K562 (cell line): ENCODE measurements around the gene ZC3H18. TPM values are rescaled to one million over a fixed set of nuclear protein-coding genes. Genes with fewer than 3 reads are reported as not detected.

Source experiments
- ATAC-seq: fragments of 200-7000 bp; cut with Tn5 transposase; 3 replicates; pipeline ENCODE4 v1.9.1; 2020; ENCODE audit warnings: moderate library complexity
- BruUV-seq: library from RNA; stranded (reverse); fragments of 400-500 nt; replicated peaks from 2 replicates; lab custom pipeline; 2021; lab: Mats Ljungman, UMichigan
- CTCF ChIA-PET: fragments of 300-600 bp; formaldehyde crosslinking; extraction: SDS; loops from one replicate; lab custom pipeline; 2021; ENCODE audit warnings: low intra/inter-chr PET ratio; lab: Yijun Ruan, JAX
- POLR2A ChIA-PET: fragments of 300-600, 350-650 bp; sonication (Branson Sonifier 250); formaldehyde crosslinking; extraction: SDS; loops from one replicate; lab custom pipeline; 2021; ENCODE audit warnings: antibody characterized with exemption, inconsistent platforms; lab: Yijun Ruan, JAX
- DNase-seq, 4 experiments: peaks; one replicate each; pipeline versions ENCODE4 v3.0.0 to v3.0.0-alpha.2; 2011 to 2018; ENCODE audit warnings: low spot score in 3 of 4, mixed read lengths in 3 of 4; ENCODE audit errors: extremely low read depth in 1 of 4
- FAIRE-seq: peaks from 2 replicates; lab custom pipeline; 2011; peaks lifted over from hg19 to GRCh38; lab: Jason Lieb, UNC
- H2AFZ ChIP-seq: 2 replicates; pipeline ENCODE4 v1.6.0; 2011; ENCODE audit warnings: low read depth, low read length, control low read depth, inconsistent platforms
- H3K27ac ChIP-seq: fragments of 200-600 bp; 3 replicates; pipeline ENCODE4 v1.8.0; 2011; ENCODE audit warnings: low read depth, mild to moderate bottlenecking, control low read depth, inconsistent platforms, low read length, moderate library complexity, mixed read lengths; ENCODE audit errors: extremely low read depth
- H3K27me3 ChIP-seq, 2 experiments: fragments of 300-600 bp in 1 of 2; 2 replicates in 1 of 2; 3 replicates in 1 of 2; pipeline versions ENCODE4 v1.6.0 to v1.8.0; 2011; ENCODE audit warnings: inconsistent platforms in 2 of 2, low read length in 2 of 2, mild to moderate bottlenecking in 1 of 2, mixed read lengths in 1 of 2, moderate library complexity in 1 of 2; ENCODE audit not compliant: control insufficient read depth in 2 of 2, insufficient read depth in 2 of 2
- H3K36me3 ChIP-seq: fragments of 300-600 bp; 3 replicates; pipeline ENCODE4 v1.8.0; 2011; ENCODE audit warnings: mild to moderate bottlenecking, low read length, inconsistent platforms; ENCODE audit not compliant: control insufficient read depth, insufficient read depth
- H3K4me1 ChIP-seq, 2 experiments: fragments of 200-600 bp in 1 of 2; replicated peaks in 1 of 2; 2 replicates in 1 of 2; 3 replicates in 1 of 2; pipeline versions ENCODE4 v1.5.1 to v1.8.0; 2011; ENCODE audit warnings: inconsistent platforms in 2 of 2, low read length in 2 of 2, mild to moderate bottlenecking in 1 of 2, mixed read lengths in 1 of 2, moderate library complexity in 1 of 2; ENCODE audit not compliant: control insufficient read depth in 2 of 2, insufficient read depth in 2 of 2
- H3K4me2 ChIP-seq: 2 replicates; pipeline ENCODE4 v1.6.1; 2011; ENCODE audit warnings: low read length, control low read depth, inconsistent platforms, mixed read lengths; ENCODE audit not compliant: insufficient read depth
- H3K4me3 ChIP-seq: fragments of 200-600 bp; sonication (generic), shearing (Covaris generic); 2 replicates; pipeline ENCODE4 v1.5.1; 2016; ENCODE audit warnings: control low read depth, inconsistent platforms
- H3K79me2 ChIP-seq: fragments of 200-600 bp; 3 replicates; pipeline ENCODE4 v1.8.0; 2011; ENCODE audit warnings: low read length, inconsistent platforms; ENCODE audit not compliant: control insufficient read depth, insufficient read depth
- H3K9ac ChIP-seq, 2 experiments: 2 replicates each; pipeline versions ENCODE4 v1.6.0 to v1.6.1; 2011; ENCODE audit warnings: low read depth in 2 of 2, low read length in 2 of 2, control low read depth in 1 of 2, inconsistent platforms in 1 of 2, mild to moderate bottlenecking in 1 of 2, mixed read lengths in 1 of 2; ENCODE audit not compliant: insufficient read depth in 1 of 2
- H3K9me1 ChIP-seq: one replicate; pipeline ENCODE4 v1.6.0; 2011; ENCODE audit warnings: inconsistent platforms, mild to moderate bottlenecking, low read length, moderate library complexity; ENCODE audit not compliant: control insufficient read depth, insufficient read depth
- H3K9me3 ChIP-seq: replicated peaks from 2 replicates; pipeline ENCODE4 v1.5.1; 2011; ENCODE audit warnings: low read depth, low read length, inconsistent platforms; ENCODE audit not compliant: control insufficient read depth, insufficient read depth
- H4K20me1 ChIP-seq: replicated peaks from 2 replicates; pipeline ENCODE4 v1.6.1; 2011; ENCODE audit warnings: low read length, inconsistent platforms, mixed read lengths; ENCODE audit not compliant: control insufficient read depth, insufficient read depth
- SAFB ChIP-seq: fragments of 200-400 bp; formaldehyde crosslinking; IDR thresholded peaks from 2 replicates; pipeline ENCODE4 v1.6.1; 2017; ENCODE audit warnings: low read depth, low read length, borderline replicate concordance
- SIX5 ChIP-seq, 2 experiments: IDR thresholded peaks; 2 replicates each; pipeline ENCODE4 v1.6.1; 2011; ENCODE audit warnings: low read length in 2 of 2, borderline replicate concordance in 1 of 2, low read depth in 1 of 2, mild to moderate bottlenecking in 1 of 2, moderate library complexity in 1 of 2; ENCODE audit not compliant: insufficient read depth in 1 of 2
- ZNF717 ChIP-seq: fragments of 250-450 bp; sonication (Bioruptor Pico); IDR thresholded peaks from 2 replicates; pipeline ENCODE4 v1.5.0; 2021
- WGBS: fragments of 100-300 bp; shearing (Covaris generic); methylation state at CpG from one replicate; pipeline ENCODE4 v1.1.6; 2016; ENCODE audit warnings: low coverage, mixed read lengths; ENCODE audit not compliant: insufficient coverage; ENCODE audit errors: missing lambda C conversion rate; 5-methylcytosine and 5-hydroxymethylcytosine counted together
- in situ Hi-C: fragments of 300-500 bp; cut with MboI; formaldehyde crosslinking; loops from 4 replicates; pipeline ENCODE4 v1.15.0; 2018; ENCODE audit warnings: inconsistent platforms, mixed read lengths
- intact Hi-C: fragments of 100-400 bp; cut with micrococcal nuclease; formaldehyde crosslinking; loops from 2 replicates; pipeline ENCODE4 v1.14.2; 2022
- polyA plus RNA-seq, 8 experiments: library from polyadenylated mRNA; depleted of rRNA in 4 of 8; stranded (reverse) in 5 of 8; unstranded in 3 of 8; fragments of >200 nt; fragmentation: Nextera tagmentation in 2 of 8; fragmentation: Illumina TruSeq in 1 of 8; extraction: Ambion mirVana in 2 of 8; extraction: Trizol in 1 of 8; gene quantifications; 2 replicates each; pipeline versions ENCODE4 v1.2.1 to v1.2.3, GENCODE V29; 2011 to 2014; ENCODE audit warnings: inconsistent platforms in 1 of 8, missing spikeins in 1 of 8
- total RNA-seq, 7 experiments: library from RNA; depleted of rRNA in 6 of 7; stranded (reverse); fragments of >200 nt in 6 of 7; fragmentation: Illumina TruSeq in 2 of 7; extraction: Trizol in 2 of 7; gene quantifications; 2 replicates each; pipeline versions ENCODE4 v1.2.1 to v1.2.3, GENCODE V29; 2011 to 2021; ENCODE audit warnings: low replicate concordance in 1 of 7
- TF ChIP-seq, protein P1 (sequence below): fragments of 450-650 bp; IDR thresholded peaks from 2 replicates; pipeline ENCODE4 v1.7.1; 2018; ENCODE audit warnings: mild to moderate bottlenecking, low read depth; ENCODE audit not compliant: partially characterized antibody
- TF ChIP-seq, protein P2 (sequence below): sonication (generic); formaldehyde crosslinking; IDR thresholded peaks from 2 replicates; pipeline ENCODE4 v1.8.0; 2022; ENCODE audit warnings: mild to moderate bottlenecking, missing genetic modification reagents
- TF ChIP-seq, protein P3 (sequence below): fragments of 250-450 bp; sonication (Bioruptor Pico); IDR thresholded peaks from 2 replicates; pipeline ENCODE4 v1.8.0; 2021; ENCODE audit warnings: moderate library complexity, mild to moderate bottlenecking, inconsistent platforms

Gene ZC3H18
- total and polyA plus RNA-seq, 9 of the 15 experiments (the other 6 are each of a cell fraction or from before 2014, with no cell fraction given) = 1.7 to 88.7 (median 26.9) TPM

DNA sequence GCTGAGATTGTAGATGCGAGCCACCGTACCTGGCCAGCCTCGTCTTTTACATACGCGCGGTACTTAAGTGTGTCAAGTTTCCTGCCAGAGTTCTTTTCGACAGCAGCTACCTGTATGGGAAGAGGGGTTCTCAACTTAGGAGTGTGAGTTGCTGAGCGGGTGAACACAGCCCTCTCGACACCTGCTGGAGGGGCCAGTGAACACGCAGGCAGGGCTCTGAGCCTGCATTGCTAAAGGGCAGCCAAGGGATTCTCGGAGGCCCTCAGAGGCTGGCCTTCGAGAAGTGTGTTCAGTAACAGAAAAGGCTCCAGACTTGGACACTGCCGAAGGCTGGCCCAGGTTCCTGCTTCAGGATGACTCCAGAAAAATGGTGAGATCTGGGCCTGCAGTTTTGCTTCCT, 6.1 kb downstream of the ZC3H18 start:
- no peak overlapping the region for H3K4me3 ChIP-seq

More for the DNA sequence above, 6.1 kb downstream of the ZC3H18 start:
- ATAC-seq (no peak), FAIRE-seq (no peak), DNase-seq (no peak)
- H3K27me3 ChIP-seq = no peaks in the 10 kb centered on the region
- H3K79me2 ChIP-seq = peaks cover 89% of the 10 kb centered on the region
- peaks cover 27% of the 10 kb centered on the region for H4K20me1 ChIP-seq
- 94% methylated on average over 13 of the region's 13 CpGs for WGBS
- no peak overlapping the region for H3K4me2 ChIP-seq
- no peak overlapping the region for H3K27ac ChIP-seq
- ChIA-PET CTCF (no interaction called here), POLR2A (interaction anchor here (2.1 kb wide), 1 partner anchor 20 kb away, joined by 5 read pairs; no protein-coding TSS in a partner anchor)
- intact Hi-C loops = no loop called here
- no peak overlapping the region for H2AFZ ChIP-seq
- H3K36me3 ChIP-seq = peaks cover 93% of the 10 kb centered on the region
- BruUV-seq = no TSS peak
- H3K9ac ChIP-seq = peak overlapping the region in 1 of 2 experiments; percentile 41; a peak in 1 of 4 replicates
- H3K9me3 ChIP-seq = no peaks in the 10 kb centered on the region
- peaks cover 8 to 9% of the 10 kb centered on the region in 2 experiments; a peak in 4 of 5 replicates for H3K4me1 ChIP-seq
- TF ChIP-seq, protein P1, sequence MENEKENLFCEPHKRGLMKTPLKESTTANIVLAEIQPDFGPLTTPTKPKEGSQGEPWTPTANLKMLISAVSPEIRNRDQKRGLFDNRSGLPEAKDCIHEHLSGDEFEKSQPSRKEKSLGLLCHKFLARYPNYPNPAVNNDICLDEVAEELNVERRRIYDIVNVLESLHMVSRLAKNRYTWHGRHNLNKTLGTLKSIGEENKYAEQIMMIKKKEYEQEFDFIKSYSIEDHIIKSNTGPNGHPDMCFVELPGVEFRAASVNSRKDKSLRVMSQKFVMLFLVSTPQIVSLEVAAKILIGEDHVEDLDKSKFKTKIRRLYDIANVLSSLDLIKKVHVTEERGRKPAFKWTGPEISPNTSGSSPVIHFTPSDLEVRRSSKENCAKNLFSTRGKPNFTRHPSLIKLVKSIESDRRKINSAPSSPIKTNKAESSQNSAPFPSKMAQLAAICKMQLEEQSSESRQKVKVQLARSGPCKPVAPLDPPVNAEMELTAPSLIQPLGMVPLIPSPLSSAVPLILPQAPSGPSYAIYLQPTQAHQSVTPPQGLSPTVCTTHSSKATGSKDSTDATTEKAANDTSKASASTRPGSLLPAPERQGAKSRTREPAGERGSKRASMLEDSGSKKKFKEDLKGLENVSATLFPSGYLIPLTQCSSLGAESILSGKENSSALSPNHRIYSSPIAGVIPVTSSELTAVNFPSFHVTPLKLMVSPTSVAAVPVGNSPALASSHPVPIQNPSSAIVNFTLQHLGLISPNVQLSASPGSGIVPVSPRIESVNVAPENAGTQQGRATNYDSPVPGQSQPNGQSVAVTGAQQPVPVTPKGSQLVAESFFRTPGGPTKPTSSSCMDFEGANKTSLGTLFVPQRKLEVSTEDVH = no peak
- TF ChIP-seq, protein P2, sequence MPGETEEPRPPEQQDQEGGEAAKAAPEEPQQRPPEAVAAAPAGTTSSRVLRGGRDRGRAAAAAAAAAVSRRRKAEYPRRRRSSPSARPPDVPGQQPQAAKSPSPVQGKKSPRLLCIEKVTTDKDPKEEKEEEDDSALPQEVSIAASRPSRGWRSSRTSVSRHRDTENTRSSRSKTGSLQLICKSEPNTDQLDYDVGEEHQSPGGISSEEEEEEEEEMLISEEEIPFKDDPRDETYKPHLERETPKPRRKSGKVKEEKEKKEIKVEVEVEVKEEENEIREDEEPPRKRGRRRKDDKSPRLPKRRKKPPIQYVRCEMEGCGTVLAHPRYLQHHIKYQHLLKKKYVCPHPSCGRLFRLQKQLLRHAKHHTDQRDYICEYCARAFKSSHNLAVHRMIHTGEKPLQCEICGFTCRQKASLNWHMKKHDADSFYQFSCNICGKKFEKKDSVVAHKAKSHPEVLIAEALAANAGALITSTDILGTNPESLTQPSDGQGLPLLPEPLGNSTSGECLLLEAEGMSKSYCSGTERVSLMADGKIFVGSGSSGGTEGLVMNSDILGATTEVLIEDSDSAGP (CRISPR knock-in tag) = no peak
- TF ChIP-seq SAFB (no peak), SIX5 (IDR thresholded peaks at IDR 0.05; ENCODE audit: borderline replicate concordance in 1 of 2, insufficient read depth in 1 of 2, low read depth in 1 of 2, low read length in 2 of 2) (no peak), ZNF717 (CRISPR knock-in tag) (no peak)
- TF ChIP-seq, protein P3, sequence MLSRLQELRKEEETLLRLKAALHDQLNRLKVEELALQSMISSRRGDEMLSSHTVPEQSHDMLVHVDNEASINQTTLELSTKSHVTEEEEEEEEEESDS (CRISPR knock-in tag) = no peak
- TF ChIP-seq, all 486 proteins: peak for 0
- in situ Hi-C loops = no loop called here
- peaks cover 6% of the 10 kb centered on the region for H3K9me1 ChIP-seq
